ENCODE measurements around the gene IGF2BP1.

- TF ChIP-seq CTCF (IDR thresholded peaks at IDR 0.05; ENCODE audit: borderline replicate concordance, extremely low read depth, low read length, poor library complexity, severe bottlenecking) (no peak), EZH2 (IDR thresholded peaks at IDR 0.05; ENCODE audit: borderline replicate concordance, low read depth, low read length, severe bottlenecking) (no peak)
Measured at GRCh38 chr17:48993951-48994350, 3.2 kb upstream of the IGF2BP1 start.
